Left lung (tissue), 10 donors: ENCODE measurements around the gene ANKRD28. TPM values are rescaled to one million over a fixed set of nuclear protein-coding genes. Genes with fewer than 3 reads are reported as not detected.

Source experiments
- ATAC-seq: fragments of 200-7000 bp; cut with Tn5 transposase; one replicate; pipeline ENCODE4 v1.9.1; 2020; ENCODE audit warnings: moderate library complexity
- DNase-seq, 4 donors: peaks; one replicate each; pipeline ENCODE4 v3.0.0-alpha.2; 2013 to 2020
- H3K27ac ChIP-seq, 2 donors: fragments of 200-600 bp; sonication (generic) in 1 of 2; one replicate each; pipeline versions ENCODE4 v1.5.0 to v1.8.0; 2020 to 2021
- H3K27me3 ChIP-seq, 2 donors: fragments of 200-600 bp; sonication (generic) in 1 of 2; one replicate each; pipeline versions ENCODE4 v1.5.0 to v1.8.0; 2020 to 2021
- H3K36me3 ChIP-seq, 2 donors: fragments of 200-600 bp; sonication (generic) in 1 of 2; one replicate each; pipeline versions ENCODE4 v1.5.0 to v1.8.0; 2020 to 2021
- H3K4me1 ChIP-seq, 2 donors: fragments of 200-600 bp; one replicate each; pipeline ENCODE4 v1.8.0; 2021
- H3K4me3 ChIP-seq, 2 donors: fragments of 200-600 bp; sonication (generic) in 1 of 2; one replicate each; pipeline versions ENCODE4 v1.5.0 to v1.8.0; 2020 to 2021; ENCODE audit warnings: mild to moderate bottlenecking in 1 of 2
- H3K9me3 ChIP-seq, 2 donors: fragments of 200-600 bp; sonication (generic) in 1 of 2; one replicate each; pipeline versions ENCODE4 v1.5.0 to v1.8.0; 2020 to 2021
- intact Hi-C, 2 donors: fragments of 100-400 bp; cut with DNase I; formaldehyde crosslinking; loops; one replicate each; pipeline versions ENCODE4 v1.11.2 to v1.14.2; 2022
- polyA plus RNA-seq, 6 donors: library from polyadenylated mRNA; unstranded; fragments of 120-200 nt; gene quantifications; one replicate each; pipeline ENCODE4 v1.2.1, GENCODE V29; 2013; ENCODE audit not compliant: insufficient read length in 6 of 6
- total RNA-seq, 2 donors: library from RNA; stranded (reverse); fragmentation: NEBNext Ultra II Directional; extraction: Animal tissue kit (Norgen Biotek cat#: 25700); gene quantifications; one replicate each; pipeline ENCODE4 v1.2.1, GENCODE V29; 2021
- TF ChIP-seq, protein P1 (sequence below), 2 donors: fragments of 200-600 bp; sonication (generic) in 1 of 2; IDR thresholded peaks; one replicate each; pipeline versions ENCODE4 v1.5.0 to v1.8.0; 2021; ENCODE audit warnings: antibody characterized with exemption in 2 of 2
- donor health status: DM: no; HTN: yes; CAD: no.
- donor health status: DM: no; HTN: no; CAD: no.

Gene ANKRD28
- total and polyA plus RNA-seq, 8 donors, result 36.6 to 60.0 (median 47.2) TPM

DNA sequence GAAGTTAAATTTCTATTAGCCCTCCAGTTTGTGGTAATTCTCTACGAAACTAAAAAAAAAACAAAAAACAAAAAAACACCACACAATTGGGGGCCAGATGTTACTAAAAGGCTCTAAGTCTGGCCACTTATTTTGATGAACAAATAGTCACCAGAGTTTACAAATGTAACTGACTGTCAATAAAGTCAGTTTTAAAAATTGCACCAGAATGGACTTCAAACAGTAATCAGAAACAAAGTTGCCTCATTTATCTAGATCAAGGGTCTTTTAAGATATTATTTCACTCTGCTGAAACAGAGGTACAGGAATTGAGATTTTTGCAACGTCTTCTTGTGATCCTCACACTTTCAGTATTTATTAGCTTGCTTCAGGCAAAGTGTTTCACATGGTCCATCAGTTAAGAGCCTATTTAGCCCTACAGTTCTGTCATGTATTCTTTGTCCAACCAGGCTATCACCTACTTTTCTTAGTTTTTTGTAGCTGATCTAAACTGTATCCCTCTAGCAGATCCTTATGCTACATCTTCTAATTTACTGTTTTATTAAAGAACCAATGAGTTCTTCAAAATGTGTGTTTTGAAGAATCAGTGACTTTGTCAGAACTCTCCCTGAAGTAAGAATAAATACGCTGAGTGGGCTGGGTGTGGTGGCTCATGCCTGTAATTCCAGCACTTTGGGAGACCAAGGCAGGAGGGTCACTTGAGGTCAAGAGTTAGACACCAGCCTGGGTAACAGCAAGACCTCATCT, 74.7 kb downstream of the ANKRD28 start:
- Histone ChIP-seq H3K4me1 (no peaks in the 10 kb centered on the region), H3K9me3 (no peaks in the 10 kb centered on the region), H3K36me3 (peaks cover 0 to 44% of the 10 kb centered on the region in 2 donors), H3K27ac (no peak overlapping the region), H3K27me3 (no peaks in the 10 kb centered on the region), H3K4me3 (no peak overlapping the region)
- intact Hi-C loops, result no loop called here
- no peak for DNase-seq
- ATAC-seq, result peak; percentile 81
- TF ChIP-seq, protein P1, sequence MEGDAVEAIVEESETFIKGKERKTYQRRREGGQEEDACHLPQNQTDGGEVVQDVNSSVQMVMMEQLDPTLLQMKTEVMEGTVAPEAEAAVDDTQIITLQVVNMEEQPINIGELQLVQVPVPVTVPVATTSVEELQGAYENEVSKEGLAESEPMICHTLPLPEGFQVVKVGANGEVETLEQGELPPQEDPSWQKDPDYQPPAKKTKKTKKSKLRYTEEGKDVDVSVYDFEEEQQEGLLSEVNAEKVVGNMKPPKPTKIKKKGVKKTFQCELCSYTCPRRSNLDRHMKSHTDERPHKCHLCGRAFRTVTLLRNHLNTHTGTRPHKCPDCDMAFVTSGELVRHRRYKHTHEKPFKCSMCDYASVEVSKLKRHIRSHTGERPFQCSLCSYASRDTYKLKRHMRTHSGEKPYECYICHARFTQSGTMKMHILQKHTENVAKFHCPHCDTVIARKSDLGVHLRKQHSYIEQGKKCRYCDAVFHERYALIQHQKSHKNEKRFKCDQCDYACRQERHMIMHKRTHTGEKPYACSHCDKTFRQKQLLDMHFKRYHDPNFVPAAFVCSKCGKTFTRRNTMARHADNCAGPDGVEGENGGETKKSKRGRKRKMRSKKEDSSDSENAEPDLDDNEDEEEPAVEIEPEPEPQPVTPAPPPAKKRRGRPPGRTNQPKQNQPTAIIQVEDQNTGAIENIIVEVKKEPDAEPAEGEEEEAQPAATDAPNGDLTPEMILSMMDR (IDR thresholded peaks at IDR 0.05), result no peak

DNA sequence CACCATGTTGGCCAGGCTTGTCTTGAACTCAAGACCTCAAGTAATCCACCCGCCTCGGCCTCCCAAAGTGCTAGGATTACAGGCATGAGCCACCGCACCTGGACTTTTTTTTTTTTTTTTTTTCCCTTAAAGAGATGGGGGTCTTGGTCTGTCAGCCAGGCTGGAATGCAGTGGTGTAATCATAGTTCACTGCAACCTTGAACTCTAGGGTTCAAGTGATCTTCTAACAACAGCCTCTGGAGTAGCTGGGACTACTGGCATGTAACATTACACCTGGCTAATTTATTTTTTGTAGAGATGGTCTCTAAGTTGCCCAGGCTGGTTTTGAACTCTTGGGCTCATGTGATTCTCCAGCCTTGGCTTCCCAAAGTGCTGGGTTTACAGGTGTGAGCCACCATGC, 81.6 kb downstream of the ANKRD28 start:
- H3K27me3 ChIP-seq, result no peaks in the 10 kb centered on the region
- no peak for ATAC-seq
- intact Hi-C loops, result no loop called here

DNA sequence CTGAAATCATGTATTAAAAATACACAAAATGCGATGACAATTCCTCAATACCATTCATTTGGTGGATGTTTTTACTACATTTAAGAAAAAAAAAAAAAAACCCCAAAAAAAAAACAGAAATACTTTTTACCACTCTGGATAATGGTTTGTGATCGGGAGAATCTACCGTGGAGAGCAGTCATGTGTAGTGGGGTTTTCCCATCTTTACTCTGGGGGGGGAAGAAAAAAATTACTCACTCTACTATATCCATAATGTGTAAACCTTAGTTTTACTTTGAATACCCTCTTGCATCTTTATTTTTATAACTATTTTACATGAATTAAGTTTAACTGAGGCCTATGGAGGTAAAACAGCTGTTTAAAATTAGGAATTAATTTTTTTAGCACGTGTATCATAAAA, 83.3 kb downstream of the ANKRD28 start:
- no peak for ATAC-seq
- Histone ChIP-seq H3K36me3 (peaks cover 0 to 32% of the 10 kb centered on the region in 2 donors), H3K9me3 (no peaks in the 10 kb centered on the region), H3K4me1 (no peaks in the 10 kb centered on the region), H3K27me3 (no peaks in the 10 kb centered on the region), H3K4me3 (no peak overlapping the region), H3K27ac (no peak overlapping the region)
- intact Hi-C loops, result no loop called here
- DNase-seq, result no peak
- TF ChIP-seq, protein P1 (IDR thresholded peaks at IDR 0.05), result no peak

More for the DNA sequence above, 81.6 kb downstream of the ANKRD28 start:
- H3K9me3 ChIP-seq, result no peaks in the 10 kb centered on the region
- no peaks in the 10 kb centered on the region for H3K4me1 ChIP-seq
- H3K4me3 ChIP-seq, result no peak overlapping the region
- TF ChIP-seq, protein P1 (IDR thresholded peaks at IDR 0.05), result no peak
- H3K27ac ChIP-seq, result no peak overlapping the region
- DNase-seq, result no peak
- H3K36me3 ChIP-seq, result peaks cover 0 to 26% of the 10 kb centered on the region in 2 donors

DNA sequence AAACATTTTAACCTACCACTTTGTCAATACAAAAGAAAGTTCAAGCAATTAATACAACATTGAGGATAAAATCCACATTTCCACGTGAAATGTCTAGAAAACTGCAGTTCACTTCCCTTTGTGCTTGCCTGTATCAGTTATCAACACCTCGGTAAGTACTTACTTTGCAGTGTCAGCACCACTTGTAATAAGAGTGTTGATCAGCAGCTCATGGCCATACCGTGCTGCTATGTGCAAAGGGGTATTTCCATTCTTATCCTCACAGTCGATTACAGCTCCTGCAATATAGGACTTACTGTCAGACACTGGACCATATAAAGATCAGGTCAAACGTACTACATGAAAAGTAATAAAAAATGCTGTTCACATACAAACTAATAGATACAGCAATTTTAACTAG, 84.4 kb downstream of the ANKRD28 start:
- ATAC-seq (peak; percentile 75), DNase-seq (peak in 1 of 4 donors; percentile 2)
- no peak overlapping the region for H3K27ac ChIP-seq
- TF ChIP-seq, protein P1 (IDR thresholded peaks at IDR 0.05), result no peak
- H3K36me3 ChIP-seq, result peaks cover 0 to 40% of the 10 kb centered on the region in 2 donors
- intact Hi-C loops, result no loop called here
- no peak overlapping the region for H3K4me3 ChIP-seq
- no peaks in the 10 kb centered on the region for H3K9me3 ChIP-seq
- H3K27me3 ChIP-seq, result no peaks in the 10 kb centered on the region
- peaks cover 0 to 5% of the 10 kb centered on the region in 2 donors for H3K4me1 ChIP-seq

DNA sequence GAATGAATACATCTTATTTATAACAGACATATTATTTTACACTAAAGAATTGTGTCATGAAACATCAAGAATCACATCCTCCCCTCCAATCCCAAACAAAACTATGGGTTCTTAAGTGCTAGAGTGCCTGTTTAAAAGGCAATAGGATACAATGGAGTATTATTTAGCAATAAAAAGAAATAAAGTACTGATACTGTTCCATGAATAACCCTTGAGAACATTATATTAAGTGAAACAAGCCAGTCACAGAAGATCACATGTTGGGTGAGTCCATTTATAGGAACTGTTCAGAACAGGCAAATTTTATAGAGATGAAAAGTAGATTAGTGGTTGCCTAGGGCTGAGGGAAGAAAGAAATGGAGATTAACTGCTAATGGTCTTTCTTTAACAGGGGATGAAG, 86.5 kb downstream of the ANKRD28 start:
- intact Hi-C loops, result no loop called here
- Histone ChIP-seq H3K4me1 (peaks cover 0 to 5% of the 10 kb centered on the region in 2 donors), H3K27ac (no peak overlapping the region), H3K36me3 (peaks cover 0 to 58% of the 10 kb centered on the region in 2 donors), H3K4me3 (no peak overlapping the region), H3K27me3 (no peaks in the 10 kb centered on the region), H3K9me3 (no peaks in the 10 kb centered on the region)
- ATAC-seq, result no peak
- TF ChIP-seq, protein P1 (IDR thresholded peaks at IDR 0.05), result no peak
- DNase-seq, result no peak
